SKM-1 (cell line): ENCODE results near the gene MYL4.
"Not testable (repeated sequence)": the region's sequence is repeated elsewhere in the genome, so short reads cannot be mapped to it uniquely, and the experiment has no call there.

Experiments used
- DNase-seq: peaks from one replicate; lab custom pipeline; 2025; ENCODE audit not compliant: unreplicated experiment; lab: John Stamatoyannopoulos, UW

MYL4 gene

DNA sequence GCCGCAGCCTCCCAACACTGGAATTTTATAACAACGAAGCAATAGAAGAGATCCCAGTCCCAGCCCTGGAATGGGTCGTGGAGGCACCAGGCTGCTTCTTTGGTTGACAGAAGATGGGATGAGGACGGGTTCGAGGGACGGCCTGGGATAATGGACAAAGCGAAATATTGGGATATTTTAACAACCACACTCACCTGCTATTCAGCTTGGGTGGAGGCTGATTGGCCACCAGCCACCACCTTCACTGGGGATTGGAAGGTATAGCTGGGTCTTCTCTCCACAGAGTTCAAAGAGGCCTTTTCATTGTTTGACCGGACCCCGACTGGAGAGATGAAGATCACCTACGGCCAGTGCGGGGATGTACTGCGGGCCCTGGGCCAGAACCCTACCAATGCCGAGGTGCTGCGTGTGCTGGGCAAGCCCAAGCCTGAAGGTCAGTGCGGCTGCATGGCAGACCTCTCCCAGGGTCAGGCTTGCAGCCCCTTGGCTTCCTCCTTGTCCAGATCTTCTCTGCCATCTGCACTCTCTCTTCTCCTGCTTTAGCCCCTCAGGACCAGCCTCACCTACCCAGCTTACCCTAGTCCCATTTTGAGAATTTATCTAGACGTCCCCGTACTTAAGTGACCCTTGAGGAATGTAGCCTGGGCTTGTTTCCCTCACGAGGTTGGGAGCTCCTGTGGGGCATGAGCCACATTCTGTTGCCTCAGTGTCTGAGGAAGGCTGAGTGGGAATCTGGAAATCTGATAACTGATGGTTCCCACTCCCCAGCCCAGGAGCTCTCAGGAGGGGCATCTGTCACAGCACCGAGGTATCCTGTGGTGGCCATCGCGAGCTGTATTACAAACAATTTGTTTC is 10.7 kb downstream of the MYL4 start:
- no peak for DNase-seq

DNA sequence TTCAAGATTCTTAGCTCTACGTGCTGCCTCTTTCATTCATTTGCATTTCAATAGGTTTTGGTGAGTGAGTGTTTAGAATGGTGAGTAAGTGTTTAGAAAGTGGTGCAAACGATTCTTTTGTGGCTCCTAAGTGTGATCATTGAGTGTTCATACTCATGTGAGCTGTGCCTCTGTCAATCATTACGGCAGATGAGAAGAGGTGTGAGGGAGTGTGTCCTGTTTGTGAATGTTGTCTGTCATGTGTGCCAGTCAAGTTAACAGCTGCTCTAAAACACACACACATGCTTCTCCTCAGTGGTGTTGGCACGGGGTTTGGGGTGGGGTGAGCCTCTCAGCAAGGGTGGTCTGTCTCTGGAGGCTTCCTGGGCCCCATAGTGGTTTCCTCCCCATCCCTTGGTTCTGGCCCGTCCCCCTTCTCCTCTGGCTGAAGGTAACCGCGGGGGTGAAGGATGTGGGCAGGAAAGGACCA is 11.4 kb downstream of the MYL4 start:
- no peak for DNase-seq

DNA sequence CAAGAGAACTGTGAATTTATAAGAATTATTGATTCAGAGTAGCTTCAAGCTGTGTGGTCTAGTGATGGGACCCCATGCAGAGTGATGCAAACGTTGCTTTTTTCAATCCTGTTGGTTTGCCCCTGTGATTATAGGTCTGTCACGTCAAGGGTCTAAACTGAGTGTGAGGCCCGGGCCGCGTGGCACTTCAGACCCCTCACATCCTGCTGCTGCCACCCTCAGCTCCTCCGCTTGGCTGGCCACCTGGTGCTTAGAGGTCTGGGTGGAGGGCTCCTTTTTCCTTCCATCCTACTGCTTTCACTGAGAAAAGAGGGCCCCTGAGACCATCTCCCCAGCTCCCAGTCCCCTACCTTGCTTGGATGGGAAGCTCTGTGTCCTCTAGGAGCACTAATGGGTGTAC is 12.0 kb downstream of the MYL4 start:
- no peak for DNase-seq

DNA sequence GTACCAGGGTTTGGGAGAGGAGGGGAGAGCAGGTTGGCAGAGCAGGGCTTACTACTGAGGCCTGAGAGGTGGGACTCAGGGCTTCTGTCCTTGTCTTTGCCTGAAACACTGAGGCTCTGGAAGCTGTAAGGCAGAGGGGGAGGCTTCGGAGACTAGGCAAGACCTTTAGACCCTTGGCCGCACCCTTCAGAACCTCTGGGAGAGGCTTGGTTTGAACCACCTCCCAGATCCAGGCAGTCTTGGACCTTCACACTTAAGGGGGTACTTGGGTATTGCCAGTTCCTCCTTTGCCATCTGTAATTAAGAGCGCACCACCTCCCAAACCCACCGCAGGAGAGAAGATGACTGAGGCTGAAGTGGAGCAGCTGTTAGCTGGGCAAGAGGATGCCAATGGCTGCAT is 12.9 kb downstream of the MYL4 start:
- DNase-seq = no peak

DNA sequence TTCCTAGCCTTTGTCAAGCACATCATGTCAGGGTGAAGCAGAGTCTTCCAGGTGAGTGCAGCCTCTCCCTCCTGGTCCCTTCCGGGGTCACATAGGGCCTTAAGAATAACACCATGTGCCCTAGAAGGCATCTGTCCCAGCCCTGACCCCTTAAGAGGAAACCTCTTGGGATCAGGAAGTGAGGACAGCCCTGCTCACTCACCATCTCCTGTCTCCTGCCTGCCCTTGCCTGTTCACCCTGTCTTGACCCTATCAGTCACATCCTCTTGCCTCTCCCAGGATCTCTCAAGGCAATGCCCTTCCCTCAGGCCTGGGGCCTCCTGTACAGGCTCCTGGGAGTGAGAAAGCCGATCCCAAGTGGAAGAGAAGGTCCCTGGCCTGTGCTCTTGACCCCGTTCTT is 13.9 kb downstream of the MYL4 start:
- no peak for DNase-seq

DNA sequence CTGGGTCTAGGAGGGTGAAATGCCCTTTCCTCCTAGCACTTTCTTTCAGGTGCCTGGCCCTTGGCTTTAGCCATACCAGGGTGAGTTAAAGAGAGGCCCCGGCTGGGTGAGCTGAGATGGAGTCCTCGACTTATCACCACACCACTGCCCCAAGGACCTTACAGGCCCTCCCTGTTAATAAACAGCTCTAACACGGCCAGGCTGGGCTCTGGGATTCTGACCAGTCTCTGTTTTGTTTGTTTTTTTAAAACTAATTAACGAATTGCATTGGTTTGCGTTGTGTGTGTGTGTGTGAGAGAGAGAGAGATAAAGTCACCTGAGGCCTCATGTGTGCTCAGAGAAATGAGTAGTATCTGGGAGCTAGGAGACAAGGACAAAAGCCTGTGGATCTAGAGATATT is 14.3 kb downstream of the MYL4 start:
- DNase-seq = no peak

DNA sequence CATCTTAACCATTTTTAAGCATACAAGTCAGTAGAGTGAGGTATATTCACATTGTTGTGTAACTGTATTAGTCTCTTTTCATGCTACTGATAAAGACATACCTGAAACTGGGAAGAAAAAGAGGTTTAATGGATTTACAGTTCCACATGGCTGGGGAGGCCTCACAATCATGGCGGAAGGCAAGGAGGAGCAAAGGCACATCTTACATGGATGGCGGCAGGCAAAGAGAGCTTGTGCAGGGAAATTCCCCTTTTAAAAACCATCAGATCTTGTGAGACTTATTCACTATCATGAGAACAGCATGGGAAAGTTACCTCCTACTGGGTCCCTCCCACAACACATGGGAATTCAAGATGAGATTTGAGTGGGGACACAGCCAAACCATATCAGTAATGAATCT is 14.9 kb downstream of the MYL4 start:
- DNase-seq = not testable (repeated sequence)

DNA sequence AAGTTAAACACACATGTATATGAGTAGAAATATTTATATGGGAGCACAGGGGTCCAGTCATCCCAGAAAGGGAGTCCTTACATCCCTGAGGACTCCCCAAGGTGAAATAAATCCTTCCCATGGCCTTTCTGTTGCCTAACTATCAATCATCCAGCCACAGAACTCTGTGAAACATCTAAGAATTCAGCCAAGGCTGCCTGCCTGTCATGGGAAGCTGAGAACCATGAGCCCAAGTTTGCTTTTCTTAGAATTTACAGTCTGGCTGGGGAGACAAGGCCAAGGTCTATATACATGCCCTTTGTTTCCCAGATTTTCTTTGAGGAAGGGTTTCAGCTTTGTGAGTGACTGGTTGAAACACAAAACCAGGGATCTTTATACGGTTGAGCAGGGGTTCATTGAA is 15.8 kb downstream of the MYL4 start:
- DNase-seq = no peak

DNA sequence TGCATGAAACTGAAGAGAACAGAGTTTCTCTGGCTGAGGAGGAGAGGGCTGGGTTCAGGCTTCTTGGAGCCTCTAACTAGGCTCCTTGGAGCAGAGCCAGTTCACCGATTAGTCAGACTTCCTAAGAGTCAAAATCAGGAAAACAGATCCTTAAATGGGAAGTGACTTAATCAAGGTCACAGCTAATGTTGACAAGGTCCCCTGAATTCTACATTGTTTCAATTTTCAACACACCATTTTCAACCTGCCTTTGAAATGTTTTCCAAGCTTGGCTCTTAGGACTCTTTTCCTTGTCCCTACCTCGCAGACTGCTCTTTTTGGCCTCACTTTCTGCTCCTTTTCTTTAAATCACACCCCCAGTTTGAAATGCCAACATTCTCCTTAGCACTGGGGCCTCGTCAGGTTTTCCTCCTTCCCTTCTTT is 16.3 kb downstream of the MYL4 start:
- no peak for DNase-seq

DNA sequence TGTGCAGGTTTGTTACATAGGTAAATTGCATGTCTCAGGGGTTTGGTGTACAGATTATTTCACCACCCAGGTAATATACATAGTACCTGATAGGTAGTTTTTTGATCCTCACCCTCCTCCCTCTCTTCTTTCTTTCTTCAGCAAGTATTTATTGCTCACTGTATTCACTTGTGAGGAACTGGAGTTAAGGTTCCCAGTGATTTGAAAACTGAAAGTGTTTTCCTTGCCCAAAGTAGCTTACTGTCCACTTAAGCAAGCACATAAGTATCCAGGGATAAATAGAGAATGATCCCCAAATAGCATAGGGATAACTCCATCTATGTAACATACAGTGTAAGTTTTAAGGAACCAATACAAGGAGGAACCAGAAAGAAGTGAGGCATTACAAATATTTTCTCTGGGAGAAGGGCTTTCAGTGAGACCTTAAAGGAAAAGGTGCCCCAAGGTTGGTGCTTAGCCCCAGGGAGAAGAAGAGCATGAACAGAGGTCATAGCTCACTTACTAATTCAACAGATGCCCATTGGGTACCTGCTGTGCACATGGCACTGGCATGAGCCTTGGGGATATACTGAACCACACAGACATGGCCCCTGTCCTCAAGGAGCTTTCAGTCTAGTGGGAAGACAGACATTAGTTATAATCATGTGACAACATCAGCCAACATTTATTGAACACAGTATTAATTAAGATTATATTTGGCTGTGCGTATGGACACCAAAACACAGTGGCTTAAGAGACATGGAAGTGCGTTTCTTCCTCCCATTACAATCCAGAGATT is 17.0 kb downstream of the MYL4 start:
- DNase-seq = no peak

DNA sequence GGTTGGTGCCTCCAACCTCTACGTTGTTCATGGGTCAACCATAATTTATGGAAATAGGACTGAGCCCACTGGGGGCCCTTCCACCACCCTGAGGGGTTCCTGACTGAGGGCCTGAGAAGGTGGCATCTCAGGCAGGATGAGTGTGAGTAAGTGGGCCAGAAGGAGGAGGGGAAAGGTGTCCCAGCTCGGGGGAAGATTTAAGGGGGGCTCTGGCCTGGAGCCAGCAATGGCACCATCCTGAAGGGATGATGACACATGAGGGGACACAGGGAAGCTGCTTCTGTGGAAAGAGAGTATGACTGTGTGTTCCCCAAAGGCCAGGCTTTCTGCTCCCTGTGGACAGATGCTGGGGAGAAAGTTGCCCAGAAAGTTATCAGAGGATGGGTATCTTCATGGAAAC is 18.7 kb downstream of the MYL4 start:
- no peak for DNase-seq

DNA sequence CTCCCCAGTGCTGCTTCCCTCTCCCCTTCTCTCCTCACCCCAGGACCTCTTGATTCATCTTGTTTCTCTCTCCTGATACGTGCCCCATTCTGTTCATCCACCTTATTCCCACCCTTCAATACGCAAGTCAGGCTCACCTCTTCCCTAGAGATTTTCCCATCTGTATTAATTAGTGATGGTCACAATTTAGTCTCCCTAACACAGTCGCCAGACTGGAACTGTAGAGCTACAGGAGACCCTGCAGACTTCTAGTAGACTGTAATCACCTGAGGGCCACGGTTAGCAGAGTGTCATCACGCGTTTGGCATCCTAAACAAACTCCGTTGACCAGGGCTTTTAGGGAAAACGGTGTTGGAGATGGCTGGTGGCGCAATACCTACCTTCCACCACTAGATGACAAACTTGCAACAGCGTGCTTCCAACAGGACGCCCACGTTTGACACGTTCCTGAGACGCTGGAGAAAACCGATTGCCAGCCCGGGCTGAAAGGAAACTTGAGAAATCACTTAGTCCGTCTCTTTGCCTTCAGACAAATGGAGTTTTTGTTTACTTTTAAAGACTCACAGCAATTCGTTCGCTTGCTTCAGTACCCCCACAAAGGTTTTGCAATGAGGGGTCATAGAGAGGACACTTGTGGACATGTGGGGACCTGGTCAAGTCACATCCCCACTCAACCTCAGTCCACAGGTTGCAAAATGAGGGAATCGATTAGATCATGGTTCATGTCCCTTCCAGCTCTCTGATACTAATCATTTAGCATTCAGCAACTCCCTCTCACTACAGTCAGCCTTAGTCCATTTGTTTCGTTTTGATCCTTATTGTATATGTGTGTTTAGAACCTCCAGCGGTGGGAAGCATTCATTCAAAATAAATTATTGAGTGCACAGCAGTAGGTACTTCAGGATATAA is 20.6 kb downstream of the MYL4 start:
- peak; percentile 91 for DNase-seq

DNA sequence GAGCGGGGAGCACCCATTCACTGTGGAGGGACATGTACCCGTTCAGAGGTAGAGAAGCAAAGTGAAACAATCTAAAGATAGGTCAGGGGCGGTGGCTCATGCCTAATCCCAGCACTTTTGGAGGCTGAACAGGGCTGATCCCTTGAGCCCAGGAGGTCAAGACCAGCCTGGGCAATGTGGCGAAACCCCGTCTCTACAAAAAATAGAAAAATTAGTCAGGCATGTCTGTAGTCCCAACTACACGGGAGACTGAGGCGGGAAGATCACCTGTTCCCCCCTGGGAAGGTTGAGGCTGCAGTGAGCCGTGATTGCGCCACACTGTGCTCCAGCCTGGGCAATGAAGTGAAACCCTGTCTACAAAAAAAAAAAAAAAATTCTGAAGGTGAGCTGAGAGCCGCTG is 21.7 kb downstream of the MYL4 start:
- DNase-seq = no peak

DNA sequence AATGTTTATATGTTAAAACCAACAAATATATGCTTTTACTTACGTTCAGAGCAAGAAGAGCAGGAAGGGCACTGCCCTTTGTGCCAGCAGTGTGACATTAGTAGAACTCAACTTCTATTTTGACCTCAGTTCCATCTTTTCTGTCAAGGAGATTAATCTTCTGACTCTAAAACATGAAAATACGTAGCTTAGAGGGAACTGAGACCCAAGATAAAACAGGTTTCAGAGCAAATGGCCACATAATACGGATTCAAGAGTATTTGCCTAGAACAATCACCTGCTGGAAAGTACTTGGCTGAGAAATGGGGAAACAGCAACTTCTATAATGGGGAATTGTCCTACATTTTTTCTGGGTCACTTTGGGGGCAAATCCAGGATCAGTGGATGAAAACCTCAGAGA is 22.2 kb downstream of the MYL4 start:
- DNase-seq = no peak

DNA sequence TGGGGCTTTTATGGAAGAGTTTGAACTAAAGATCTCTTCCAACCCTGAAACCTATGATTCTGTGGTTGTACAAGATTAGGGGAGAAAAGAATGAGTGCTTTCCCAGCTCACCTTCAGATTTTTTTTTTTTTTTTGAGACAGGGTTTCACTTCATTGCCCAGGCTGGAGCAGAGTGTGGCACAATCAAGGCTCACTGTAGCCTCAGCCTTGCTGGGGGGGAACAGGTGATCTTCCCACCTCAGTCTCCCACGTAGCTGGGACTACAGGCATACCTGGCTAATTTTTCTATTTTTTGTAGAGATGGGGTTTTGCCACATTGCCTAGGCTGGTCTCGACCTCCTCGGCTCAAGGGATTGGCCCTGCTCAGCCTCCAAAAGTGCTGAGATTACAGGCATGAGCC is 22.7 kb downstream of the MYL4 start:
- DNase-seq = no peak

DNA sequence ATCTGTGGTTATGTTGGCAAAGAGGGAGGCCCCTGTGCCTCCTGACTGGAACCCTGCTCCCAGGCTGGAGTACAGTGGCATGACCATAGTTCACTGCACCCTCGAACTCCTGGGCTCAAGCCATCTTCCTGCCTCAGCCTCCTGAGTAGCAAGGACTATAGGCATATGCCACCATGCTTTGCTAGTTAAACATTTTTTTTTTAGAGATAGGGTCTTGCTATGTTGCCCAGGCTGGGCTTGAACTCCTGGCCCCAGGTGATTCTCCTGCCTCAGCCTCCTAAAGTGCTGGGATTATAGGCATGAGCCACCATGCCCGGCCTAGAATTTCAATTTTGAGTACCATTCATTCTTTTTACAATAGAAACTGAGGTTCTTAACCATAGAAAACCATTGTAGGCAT is 23.3 kb downstream of the MYL4 start:
- DNase-seq = no peak

DNA sequence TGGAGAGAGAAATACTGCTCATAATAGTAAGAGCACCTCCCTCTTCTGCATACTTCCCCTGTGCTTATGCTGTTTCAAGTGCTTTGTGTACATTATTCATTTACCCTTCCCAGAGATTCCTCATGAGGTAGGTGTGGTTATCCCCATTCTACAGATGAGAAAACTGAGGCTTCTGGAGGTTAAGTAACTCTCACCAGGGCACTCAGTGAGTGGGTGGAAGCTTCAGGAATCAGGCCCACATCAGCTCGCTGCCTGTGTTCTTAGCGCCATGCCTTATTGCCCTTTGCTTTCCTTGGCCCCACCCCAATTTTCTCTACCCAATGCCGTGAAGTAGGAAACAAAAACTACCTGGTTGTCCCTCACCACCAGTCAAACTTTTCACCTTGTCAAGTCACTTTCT is 26.4 kb downstream of the MYL4 start:
- no peak for DNase-seq

DNA sequence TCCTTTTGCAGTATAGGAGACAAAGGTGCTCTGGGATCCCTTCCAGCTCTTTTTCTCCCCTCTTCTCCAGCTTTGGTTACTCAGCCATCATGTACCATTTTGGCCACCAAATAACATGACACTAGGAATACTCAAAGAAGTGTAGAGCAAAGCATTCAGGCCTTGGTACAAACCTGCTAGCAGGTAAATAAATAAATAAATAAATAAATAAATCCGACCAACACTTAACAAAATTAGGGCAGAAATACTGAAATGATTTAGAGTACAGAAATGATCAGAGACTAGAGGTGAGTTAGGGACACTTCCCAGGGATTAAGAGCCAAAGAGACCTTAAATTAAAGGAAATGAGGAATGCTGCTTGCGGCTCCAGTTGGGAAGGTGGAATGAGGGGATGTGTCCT is 26.8 kb downstream of the MYL4 start:
- no peak for DNase-seq

DNA sequence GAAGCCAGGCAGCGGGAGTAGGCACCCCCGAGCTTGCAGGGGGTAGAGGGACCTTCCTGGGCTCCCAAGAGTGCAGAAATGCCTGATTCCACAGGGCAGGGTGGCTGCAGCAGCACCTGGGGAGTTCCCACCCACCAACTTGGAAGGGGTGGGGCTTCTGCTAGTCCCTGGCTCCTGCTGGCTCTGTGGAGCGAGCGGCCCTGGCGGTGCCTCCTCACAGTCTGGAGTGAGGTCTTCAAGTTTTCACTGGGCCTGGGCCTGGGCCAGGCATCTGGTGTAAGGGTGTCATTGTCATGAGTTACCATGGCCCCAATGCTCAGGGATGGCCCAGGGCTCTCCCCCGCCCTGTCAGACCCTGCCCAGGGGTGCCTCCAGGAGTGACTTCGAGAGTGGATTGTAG is 28.7 kb downstream of the MYL4 start:
- DNase-seq = no peak

DNA sequence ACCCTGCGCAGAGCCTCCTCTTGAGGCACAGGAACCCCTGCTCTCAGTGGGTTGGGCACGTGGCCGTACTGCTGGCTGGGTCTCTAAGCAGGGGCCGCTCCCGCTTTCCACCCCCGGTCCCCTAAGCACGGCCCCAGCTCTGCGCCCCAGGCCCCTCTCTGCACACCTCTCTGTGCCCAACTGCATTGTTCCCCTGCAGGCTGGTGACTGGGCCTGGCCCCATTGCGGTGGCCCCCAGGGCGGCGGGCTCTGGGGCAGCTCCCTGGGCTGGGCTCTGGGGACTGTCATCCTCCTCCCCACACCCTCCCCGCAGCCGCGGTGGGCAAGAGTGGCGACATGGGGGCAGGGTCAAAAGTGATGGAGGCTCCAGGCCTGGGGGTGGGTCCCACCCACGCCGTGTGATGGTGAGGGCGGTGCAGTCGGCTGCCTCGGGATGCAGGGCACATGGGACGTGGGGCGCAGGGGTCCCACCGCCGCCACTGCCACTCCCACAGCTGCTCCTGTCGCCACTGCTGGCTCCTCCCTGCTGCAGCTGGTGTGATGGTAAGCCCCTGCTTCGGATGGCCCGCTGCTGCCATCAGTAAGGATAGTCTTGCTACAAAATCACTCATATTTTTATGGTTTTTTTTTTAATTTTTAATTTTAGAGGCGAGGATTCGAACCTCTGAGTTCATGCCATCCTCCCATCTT is 29.3 kb downstream of the MYL4 start:
- no peak for DNase-seq

DNA sequence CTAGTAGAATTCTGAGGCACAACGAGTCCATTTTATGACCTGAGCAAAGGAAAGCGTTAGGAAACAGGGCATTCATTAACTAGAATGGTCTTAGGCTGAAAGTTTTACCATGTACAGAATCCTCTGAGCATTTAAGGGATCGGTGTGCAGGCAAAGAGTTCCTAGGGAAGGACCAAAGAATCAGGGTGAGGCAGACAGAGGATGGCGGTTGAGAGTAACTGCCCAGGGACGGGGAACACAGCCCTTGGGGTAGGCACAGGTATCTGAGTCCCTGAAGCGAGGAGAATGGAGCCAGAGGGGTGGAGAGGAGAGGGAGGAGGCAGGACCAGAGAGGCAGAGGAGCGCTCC is 30.4 kb downstream of the MYL4 start:
- no peak for DNase-seq
